HEK293 (cell line): ENCODE measurements around the gene ATP6V1F.

ENCODE experiments used
- HOXA7 ChIP-seq: sonication (generic); formaldehyde crosslinking; IDR thresholded peaks from 2 replicates; pipeline ENCODE4 v1.8.1; 2022; ENCODE audit warnings: missing genetic modification reagents, borderline replicate concordance
- KLF8 ChIP-seq: fragments of 450-650 bp; formaldehyde crosslinking; IDR thresholded peaks from 2 replicates; pipeline ENCODE4 v1.5.1; 2016; ENCODE audit warnings: missing biosample characterization, missing genetic modification characterization
- SALL2 ChIP-seq: fragments of 450-650 bp; formaldehyde crosslinking; IDR thresholded peaks from 2 replicates; pipeline ENCODE4 v1.5.0; 2017; ENCODE audit warnings: missing biosample characterization, mild to moderate bottlenecking, missing genetic modification characterization, borderline replicate concordance
- SP2 ChIP-seq: fragments of 450-650 bp; formaldehyde crosslinking; IDR thresholded peaks from 2 replicates; pipeline ENCODE4 v1.5.1; 2016; ENCODE audit warnings: missing biosample characterization, missing genetic modification characterization
- TRIM28 ChIP-seq: IDR thresholded peaks from 2 replicates; pipeline ENCODE4 v1.6.1; 2011; ENCODE audit warnings: low read length, control low read depth, borderline replicate concordance
- ZBTB17 ChIP-seq: fragments of 450-650 bp; formaldehyde crosslinking; IDR thresholded peaks from 2 replicates; pipeline ENCODE4 v1.5.1; 2016; ENCODE audit warnings: missing biosample characterization, missing genetic modification characterization
- ZNF132 ChIP-seq: fragments of 450-650 bp; formaldehyde crosslinking; IDR thresholded peaks from 2 replicates; pipeline ENCODE4 v1.5.1; 2017; ENCODE audit warnings: missing biosample characterization, missing genetic modification characterization, borderline replicate concordance
- ZNF140 ChIP-seq: fragments of 450-650 bp; formaldehyde crosslinking; IDR thresholded peaks from 2 replicates; pipeline ENCODE4 v1.5.1; 2016; ENCODE audit warnings: missing biosample characterization, missing genetic modification characterization
- ZNF146 ChIP-seq: fragments of 450-650 bp; formaldehyde crosslinking; IDR thresholded peaks from 2 replicates; pipeline ENCODE4 v1.5.1; 2016; ENCODE audit warnings: missing biosample characterization, missing genetic modification characterization
- ZNF169 ChIP-seq: fragments of 450-650 bp; formaldehyde crosslinking; IDR thresholded peaks from 2 replicates; pipeline ENCODE4 v1.5.1; 2016; ENCODE audit warnings: missing biosample characterization, missing genetic modification characterization
- ZNF221 ChIP-seq: fragments of 450-650 bp; formaldehyde crosslinking; IDR thresholded peaks from 2 replicates; pipeline ENCODE4 v1.5.1; 2017; ENCODE audit warnings: missing biosample characterization, missing genetic modification characterization, borderline replicate concordance
- ZNF23 ChIP-seq: fragments of 450-650 bp; formaldehyde crosslinking; IDR thresholded peaks from 2 replicates; pipeline ENCODE4 v1.5.1; 2016; ENCODE audit warnings: missing biosample characterization, missing genetic modification characterization, borderline replicate concordance
- ZNF335 ChIP-seq: fragments of 450-650 bp; formaldehyde crosslinking; conservative IDR thresholded peaks from 2 replicates; pipeline ENCODE4 v1.5.1; 2016; ENCODE audit warnings: missing biosample characterization, missing genetic modification characterization
- ZNF48 ChIP-seq: fragments of 450-650 bp; formaldehyde crosslinking; IDR thresholded peaks from 2 replicates; pipeline ENCODE4 v1.5.1; 2016; ENCODE audit warnings: missing biosample characterization, missing genetic modification characterization
- ZNF529 ChIP-seq: fragments of 450-650 bp; formaldehyde crosslinking; IDR thresholded peaks from 2 replicates; pipeline ENCODE4 v1.5.1; 2017; ENCODE audit warnings: missing genetic modification characterization, missing biosample characterization; ENCODE audit not compliant: insufficient replicate concordance
- ZNF558 ChIP-seq: fragments of 450-650 bp; formaldehyde crosslinking; IDR thresholded peaks from 2 replicates; pipeline ENCODE4 v1.5.1; 2016; ENCODE audit warnings: missing biosample characterization, missing genetic modification characterization
- ZNF596 ChIP-seq: fragments of 450-650 bp; IDR thresholded peaks from 2 replicates; pipeline ENCODE4 v1.5.0; 2018; ENCODE audit warnings: missing biosample characterization, mild to moderate bottlenecking, missing genetic modification characterization, moderate library complexity
- ZNF600 ChIP-seq: fragments of 450-650 bp; formaldehyde crosslinking; IDR thresholded peaks from 2 replicates; pipeline ENCODE4 v1.5.1; 2016; ENCODE audit warnings: missing biosample characterization, missing genetic modification characterization
- ZNF654 ChIP-seq: fragments of 450-650 bp; formaldehyde crosslinking; IDR thresholded peaks from 2 replicates; pipeline ENCODE4 v1.5.1; 2016; ENCODE audit warnings: low read depth, missing biosample characterization, missing genetic modification characterization
- ZNF658 ChIP-seq: fragments of 450-650 bp; formaldehyde crosslinking; IDR thresholded peaks from 2 replicates; pipeline ENCODE4; 2016; ENCODE audit warnings: missing biosample characterization, missing genetic modification characterization
- ZXDB ChIP-seq: fragments of 450-650 bp; formaldehyde crosslinking; IDR thresholded peaks from 2 replicates; pipeline ENCODE4 v1.5.1; 2016; ENCODE audit warnings: missing biosample characterization, missing genetic modification characterization
- TF ChIP-seq, protein P1 (sequence below): fragments of 450-650 bp; formaldehyde crosslinking; IDR thresholded peaks from 2 replicates; pipeline ENCODE4 v1.5.1; 2016; ENCODE audit warnings: missing biosample characterization, missing genetic modification characterization
- TF ChIP-seq, protein P2 (sequence below): fragments of 450-650 bp; formaldehyde crosslinking; IDR thresholded peaks from 2 replicates; pipeline ENCODE4 v1.5.1; 2017; ENCODE audit warnings: missing biosample characterization, missing genetic modification characterization
- TF ChIP-seq, protein P3 (sequence below): fragments of 450-650 bp; IDR thresholded peaks from 2 replicates; pipeline ENCODE4 v1.5.1; 2018; ENCODE audit warnings: missing biosample characterization, missing genetic modification characterization
- TF ChIP-seq, protein P4 (sequence below): fragments of 450-650 bp; formaldehyde crosslinking; conservative IDR thresholded peaks from 2 replicates; pipeline ENCODE4 v1.5.1; 2016; ENCODE audit warnings: low read depth, missing biosample characterization, missing genetic modification characterization
- TF ChIP-seq, protein P5 (sequence below): fragments of 450-650 bp; formaldehyde crosslinking; IDR thresholded peaks from 2 replicates; pipeline ENCODE4 v1.5.1; 2016; ENCODE audit warnings: missing biosample characterization, missing genetic modification characterization
- TF ChIP-seq, protein P6 (sequence below): fragments of 450-650 bp; formaldehyde crosslinking; IDR thresholded peaks from 2 replicates; pipeline ENCODE4 v1.5.1; 2017; ENCODE audit warnings: missing biosample characterization, missing genetic modification characterization

The ATP6V1F gene

DNA sequence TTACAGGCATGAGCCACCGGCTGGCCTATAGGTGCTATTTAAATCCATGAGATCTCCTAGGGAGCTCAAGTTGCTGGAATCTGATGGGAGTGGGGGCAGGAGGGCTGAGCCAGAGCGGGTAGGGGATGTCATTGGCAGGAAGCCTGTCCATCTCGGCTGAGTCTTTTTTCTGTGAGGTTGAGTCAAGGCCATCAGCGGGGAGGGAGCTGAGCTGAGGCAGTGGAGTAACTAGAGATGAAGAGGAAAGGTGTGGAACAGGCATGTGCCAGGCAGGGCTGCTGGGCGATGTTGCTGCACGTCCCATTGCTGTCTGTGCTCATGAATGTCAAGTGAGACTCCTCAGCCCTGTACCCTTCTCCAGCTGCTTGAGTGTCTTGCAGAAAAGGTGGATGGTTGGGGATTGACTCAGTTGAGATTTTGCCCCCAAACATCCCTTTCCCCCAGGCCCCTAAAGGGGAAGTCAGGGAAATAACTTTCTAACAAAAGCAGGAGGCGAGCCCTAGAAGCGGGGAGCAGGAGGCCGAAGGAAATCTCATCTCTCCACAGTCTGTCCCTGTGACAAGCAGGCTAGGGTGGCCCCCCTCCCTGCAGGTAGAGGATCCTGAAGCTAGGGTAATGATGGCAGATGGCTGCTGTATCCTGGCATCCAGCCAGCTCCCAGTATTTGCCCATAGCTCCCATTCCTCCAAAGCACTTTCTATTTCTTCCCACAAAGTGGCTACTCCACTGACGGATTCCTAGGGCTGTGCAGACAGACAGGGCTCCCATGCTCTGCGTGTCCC, 5.4 kb downstream of the ATP6V1F start (continued):
- peak; percentile 89 for TF ChIP-seq ZBTB17 (tag by site-specific recombination)
- TF ChIP-seq, protein P1, sequence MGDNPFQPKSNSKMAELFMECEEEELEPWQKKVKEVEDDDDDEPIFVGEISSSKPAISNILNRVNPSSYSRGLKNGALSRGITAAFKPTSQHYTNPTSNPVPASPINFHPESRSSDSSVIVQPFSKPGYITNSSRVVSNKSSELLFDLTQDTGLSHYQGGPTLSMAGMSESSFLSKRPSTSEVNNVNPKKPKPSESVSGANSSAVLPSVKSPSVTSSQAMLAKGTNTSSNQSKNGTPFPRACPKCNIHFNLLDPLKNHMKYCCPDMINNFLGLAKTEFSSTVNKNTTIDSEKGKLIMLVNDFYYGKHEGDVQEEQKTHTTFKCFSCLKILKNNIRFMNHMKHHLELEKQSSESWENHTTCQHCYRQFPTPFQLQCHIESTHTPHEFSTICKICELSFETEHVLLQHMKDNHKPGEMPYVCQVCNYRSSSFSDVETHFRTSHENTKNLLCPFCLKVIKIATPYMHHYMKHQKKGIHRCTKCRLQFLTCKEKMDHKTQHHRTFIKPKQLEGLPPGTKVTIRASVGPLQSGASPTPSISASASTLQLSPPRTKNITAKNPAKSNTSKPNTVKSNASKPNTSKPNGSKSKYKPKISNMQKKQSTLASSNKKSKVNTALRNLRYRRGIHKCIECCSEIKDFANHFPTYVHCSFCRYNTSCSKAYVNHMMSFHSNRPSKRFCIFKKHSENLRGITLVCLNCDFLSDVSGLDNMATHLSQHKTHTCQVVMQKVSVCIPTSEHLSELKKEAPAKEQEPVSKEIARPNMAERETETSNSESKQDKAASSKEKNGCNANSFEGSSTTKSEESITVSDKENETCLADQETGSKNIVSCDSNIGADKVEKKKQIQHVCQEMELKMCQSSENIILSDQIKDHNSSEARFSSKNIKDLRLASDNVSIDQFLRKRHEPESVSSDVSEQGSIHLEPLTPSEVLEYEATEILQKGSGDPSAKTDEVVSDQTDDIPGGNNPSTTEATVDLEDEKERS (tag by site-specific recombination): no peak
- no peak for TF ChIP-seq ZNF529 (tag by site-specific recombination)
- TF ChIP-seq, protein P2, sequence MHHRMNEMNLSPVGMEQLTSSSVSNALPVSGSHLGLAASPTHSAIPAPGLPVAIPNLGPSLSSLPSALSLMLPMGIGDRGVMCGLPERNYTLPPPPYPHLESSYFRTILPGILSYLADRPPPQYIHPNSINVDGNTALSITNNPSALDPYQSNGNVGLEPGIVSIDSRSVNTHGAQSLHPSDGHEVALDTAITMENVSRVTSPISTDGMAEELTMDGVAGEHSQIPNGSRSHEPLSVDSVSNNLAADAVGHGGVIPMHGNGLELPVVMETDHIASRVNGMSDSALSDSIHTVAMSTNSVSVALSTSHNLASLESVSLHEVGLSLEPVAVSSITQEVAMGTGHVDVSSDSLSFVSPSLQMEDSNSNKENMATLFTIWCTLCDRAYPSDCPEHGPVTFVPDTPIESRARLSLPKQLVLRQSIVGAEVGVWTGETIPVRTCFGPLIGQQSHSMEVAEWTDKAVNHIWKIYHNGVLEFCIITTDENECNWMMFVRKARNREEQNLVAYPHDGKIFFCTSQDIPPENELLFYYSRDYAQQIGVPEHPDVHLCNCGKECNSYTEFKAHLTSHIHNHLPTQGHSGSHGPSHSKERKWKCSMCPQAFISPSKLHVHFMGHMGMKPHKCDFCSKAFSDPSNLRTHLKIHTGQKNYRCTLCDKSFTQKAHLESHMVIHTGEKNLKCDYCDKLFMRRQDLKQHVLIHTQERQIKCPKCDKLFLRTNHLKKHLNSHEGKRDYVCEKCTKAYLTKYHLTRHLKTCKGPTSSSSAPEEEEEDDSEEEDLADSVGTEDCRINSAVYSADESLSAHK (tag by site-specific recombination): no peak
- peak; percentile 74 for TF ChIP-seq SP2 (tag by site-specific recombination)
- TF ChIP-seq SALL2 (tag by site-specific recombination): no peak
- no peak for TF ChIP-seq ZNF596 (tag by site-specific recombination)
- TF ChIP-seq TRIM28: no peak
- no peak for TF ChIP-seq ZXDB
- no peak for TF ChIP-seq ZNF23 (tag by site-specific recombination)
- TF ChIP-seq, protein P3, sequence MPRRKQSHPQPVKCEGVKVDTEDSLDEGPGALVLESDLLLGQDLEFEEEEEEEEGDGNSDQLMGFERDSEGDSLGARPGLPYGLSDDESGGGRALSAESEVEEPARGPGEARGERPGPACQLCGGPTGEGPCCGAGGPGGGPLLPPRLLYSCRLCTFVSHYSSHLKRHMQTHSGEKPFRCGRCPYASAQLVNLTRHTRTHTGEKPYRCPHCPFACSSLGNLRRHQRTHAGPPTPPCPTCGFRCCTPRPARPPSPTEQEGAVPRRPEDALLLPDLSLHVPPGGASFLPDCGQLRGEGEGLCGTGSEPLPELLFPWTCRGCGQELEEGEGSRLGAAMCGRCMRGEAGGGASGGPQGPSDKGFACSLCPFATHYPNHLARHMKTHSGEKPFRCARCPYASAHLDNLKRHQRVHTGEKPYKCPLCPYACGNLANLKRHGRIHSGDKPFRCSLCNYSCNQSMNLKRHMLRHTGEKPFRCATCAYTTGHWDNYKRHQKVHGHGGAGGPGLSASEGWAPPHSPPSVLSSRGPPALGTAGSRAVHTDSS: no peak
- TF ChIP-seq, protein P4, sequence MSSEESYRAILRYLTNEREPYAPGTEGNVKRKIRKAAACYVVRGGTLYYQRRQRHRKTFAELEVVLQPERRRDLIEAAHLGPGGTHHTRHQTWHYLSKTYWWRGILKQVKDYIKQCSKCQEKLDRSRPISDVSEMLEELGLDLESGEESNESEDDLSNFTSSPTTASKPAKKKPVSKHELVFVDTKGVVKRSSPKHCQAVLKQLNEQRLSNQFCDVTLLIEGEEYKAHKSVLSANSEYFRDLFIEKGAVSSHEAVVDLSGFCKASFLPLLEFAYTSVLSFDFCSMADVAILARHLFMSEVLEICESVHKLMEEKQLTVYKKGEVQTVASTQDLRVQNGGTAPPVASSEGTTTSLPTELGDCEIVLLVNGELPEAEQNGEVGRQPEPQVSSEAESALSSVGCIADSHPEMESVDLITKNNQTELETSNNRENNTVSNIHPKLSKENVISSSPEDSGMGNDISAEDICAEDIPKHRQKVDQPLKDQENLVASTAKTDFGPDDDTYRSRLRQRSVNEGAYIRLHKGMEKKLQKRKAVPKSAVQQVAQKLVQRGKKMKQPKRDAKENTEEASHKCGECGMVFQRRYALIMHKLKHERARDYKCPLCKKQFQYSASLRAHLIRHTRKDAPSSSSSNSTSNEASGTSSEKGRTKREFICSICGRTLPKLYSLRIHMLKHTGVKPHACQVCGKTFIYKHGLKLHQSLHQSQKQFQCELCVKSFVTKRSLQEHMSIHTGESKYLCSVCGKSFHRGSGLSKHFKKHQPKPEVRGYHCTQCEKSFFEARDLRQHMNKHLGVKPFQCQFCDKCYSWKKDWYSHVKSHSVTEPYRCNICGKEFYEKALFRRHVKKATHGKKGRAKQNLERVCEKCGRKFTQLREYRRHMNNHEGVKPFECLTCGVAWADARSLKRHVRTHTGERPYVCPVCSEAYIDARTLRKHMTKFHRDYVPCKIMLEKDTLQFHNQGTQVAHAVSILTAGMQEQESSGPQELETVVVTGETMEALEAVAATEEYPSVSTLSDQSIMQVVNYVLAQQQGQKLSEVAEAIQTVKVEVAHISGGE (tag by site-specific recombination): no peak
- peak; percentile 82 for TF ChIP-seq ZNF600
- no peak for TF ChIP-seq HOXA7 (CRISPR knock-in tag)
- TF ChIP-seq, protein P5, sequence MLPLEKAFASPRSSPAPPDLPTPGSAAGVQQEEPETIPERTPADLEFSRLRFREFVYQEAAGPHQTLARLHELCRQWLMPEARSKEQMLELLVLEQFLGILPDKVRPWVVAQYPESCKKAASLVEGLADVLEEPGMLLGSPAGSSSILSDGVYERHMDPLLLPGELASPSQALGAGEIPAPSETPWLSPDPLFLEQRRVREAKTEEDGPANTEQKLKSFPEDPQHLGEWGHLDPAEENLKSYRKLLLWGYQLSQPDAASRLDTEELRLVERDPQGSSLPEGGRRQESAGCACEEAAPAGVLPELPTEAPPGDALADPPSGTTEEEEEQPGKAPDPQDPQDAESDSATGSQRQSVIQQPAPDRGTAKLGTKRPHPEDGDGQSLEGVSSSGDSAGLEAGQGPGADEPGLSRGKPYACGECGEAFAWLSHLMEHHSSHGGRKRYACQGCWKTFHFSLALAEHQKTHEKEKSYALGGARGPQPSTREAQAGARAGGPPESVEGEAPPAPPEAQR (tag by site-specific recombination): no peak
- no peak; the same call in none of the 2 replicates for TF ChIP-seq KLF8 (tag by site-specific recombination)
- TF ChIP-seq ZNF658: no peak
- TF ChIP-seq ZNF169 (tag by site-specific recombination): no peak
- no peak for TF ChIP-seq ZNF654
- TF ChIP-seq ZNF558: no peak
- no peak for TF ChIP-seq ZNF146 (tag by site-specific recombination)
- TF ChIP-seq ZNF221 (tag by site-specific recombination): no peak
- no peak for TF ChIP-seq ZNF140 (tag by site-specific recombination)
- TF ChIP-seq, protein P6, sequence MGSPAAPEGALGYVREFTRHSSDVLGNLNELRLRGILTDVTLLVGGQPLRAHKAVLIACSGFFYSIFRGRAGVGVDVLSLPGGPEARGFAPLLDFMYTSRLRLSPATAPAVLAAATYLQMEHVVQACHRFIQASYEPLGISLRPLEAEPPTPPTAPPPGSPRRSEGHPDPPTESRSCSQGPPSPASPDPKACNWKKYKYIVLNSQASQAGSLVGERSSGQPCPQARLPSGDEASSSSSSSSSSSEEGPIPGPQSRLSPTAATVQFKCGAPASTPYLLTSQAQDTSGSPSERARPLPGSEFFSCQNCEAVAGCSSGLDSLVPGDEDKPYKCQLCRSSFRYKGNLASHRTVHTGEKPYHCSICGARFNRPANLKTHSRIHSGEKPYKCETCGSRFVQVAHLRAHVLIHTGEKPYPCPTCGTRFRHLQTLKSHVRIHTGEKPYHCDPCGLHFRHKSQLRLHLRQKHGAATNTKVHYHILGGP (tag by site-specific recombination): no peak
- no peak for TF ChIP-seq ZNF335 (tag by site-specific recombination)
- no peak for TF ChIP-seq ZNF132 (tag by site-specific recombination)
- TF ChIP-seq ZNF48: no peak
